ENCODE data around the gene PRH1. TPM values are rescaled to one million over a fixed set of nuclear protein-coding genes. Genes with fewer than 3 reads are reported as not detected.

Gene PRH1
- total RNA-seq = 10 to 100 TPM in 1 of 2 experiments, 1 to 10 TPM in 1; 8.1 to 12.0 TPM

GRCh38 chr12:10884086-10884725, at the start of gene PRH1:
Gene PRH1, minus strand, starts transcription at chr12:10884255. Its CDS starts 38 bp downstream, at chr12:10884217.
- intact Hi-C loops (cut with micrococcal nuclease) = no loop called here
- CTCF ChIA-PET = no interaction called here
- no peak within 1 kb of the TSS for H3K27ac Mint-ChIP-seq

DNA sequence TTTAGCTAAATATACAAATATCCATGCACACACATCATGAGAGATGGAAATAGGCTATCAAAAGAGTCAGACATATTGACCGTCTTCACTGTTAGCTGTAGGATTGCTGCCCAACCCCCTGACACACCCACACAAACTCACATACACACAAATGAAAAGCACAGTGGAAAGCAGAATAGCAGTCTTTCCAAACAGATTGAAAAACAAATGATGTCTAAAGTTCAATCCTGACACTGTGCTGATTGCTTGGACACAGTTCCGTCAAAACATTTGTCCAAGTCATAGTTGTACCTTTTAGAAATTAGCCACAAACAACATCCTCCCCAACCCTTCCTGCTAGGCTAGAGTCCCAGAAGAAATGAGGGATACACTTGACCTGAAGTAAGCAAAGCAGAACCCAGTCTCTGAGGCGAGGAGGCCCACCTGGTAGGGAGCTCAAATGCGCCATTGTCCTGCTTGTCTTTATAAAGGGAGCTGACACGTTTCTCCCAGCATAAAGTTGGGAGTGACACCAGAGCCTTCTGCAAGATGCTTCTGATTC, 44.8 kb upstream of the PRH1 start, which contains the start of gene PRH2:
TSS of gene PRH2 (plus strand) at position 491 of the 541 bp plus-strand sequence. CDS start at position 529, 38 bp downstream.
- no peak within 1 kb of the TSS for H3K27ac Mint-ChIP-seq
- ChIA-PET CTCF (interaction anchor here (0.7 kb wide), 1 partner anchor 40 kb away, joined by 3 read pairs; no protein-coding TSS in a partner anchor), POLR2A (no interaction called here)

More at GRCh38 chr12:10884086-10884725, at the start of gene PRH1:
- Mint-ChIP-seq H3K9me3 (no peaks in the 10 kb centered on the region), H3K4me3 (no peak within 1 kb of the TSS), H3K4me1 (ENCODE audit: low read depth) (no peaks in the 10 kb centered on the region), H3K36me3 (ENCODE audit: low read depth) (peaks cover 2% of the 10 kb centered on the region), H3K27me3 (no peaks in the 10 kb centered on the region)
- no peak for ATAC-seq
- POLR2A ChIA-PET = no interaction called here
- TF ChIP-seq, protein P1, sequence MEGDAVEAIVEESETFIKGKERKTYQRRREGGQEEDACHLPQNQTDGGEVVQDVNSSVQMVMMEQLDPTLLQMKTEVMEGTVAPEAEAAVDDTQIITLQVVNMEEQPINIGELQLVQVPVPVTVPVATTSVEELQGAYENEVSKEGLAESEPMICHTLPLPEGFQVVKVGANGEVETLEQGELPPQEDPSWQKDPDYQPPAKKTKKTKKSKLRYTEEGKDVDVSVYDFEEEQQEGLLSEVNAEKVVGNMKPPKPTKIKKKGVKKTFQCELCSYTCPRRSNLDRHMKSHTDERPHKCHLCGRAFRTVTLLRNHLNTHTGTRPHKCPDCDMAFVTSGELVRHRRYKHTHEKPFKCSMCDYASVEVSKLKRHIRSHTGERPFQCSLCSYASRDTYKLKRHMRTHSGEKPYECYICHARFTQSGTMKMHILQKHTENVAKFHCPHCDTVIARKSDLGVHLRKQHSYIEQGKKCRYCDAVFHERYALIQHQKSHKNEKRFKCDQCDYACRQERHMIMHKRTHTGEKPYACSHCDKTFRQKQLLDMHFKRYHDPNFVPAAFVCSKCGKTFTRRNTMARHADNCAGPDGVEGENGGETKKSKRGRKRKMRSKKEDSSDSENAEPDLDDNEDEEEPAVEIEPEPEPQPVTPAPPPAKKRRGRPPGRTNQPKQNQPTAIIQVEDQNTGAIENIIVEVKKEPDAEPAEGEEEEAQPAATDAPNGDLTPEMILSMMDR (IDR thresholded peaks at IDR 0.05) = no peak
- DNase-seq = no peak

DNA sequence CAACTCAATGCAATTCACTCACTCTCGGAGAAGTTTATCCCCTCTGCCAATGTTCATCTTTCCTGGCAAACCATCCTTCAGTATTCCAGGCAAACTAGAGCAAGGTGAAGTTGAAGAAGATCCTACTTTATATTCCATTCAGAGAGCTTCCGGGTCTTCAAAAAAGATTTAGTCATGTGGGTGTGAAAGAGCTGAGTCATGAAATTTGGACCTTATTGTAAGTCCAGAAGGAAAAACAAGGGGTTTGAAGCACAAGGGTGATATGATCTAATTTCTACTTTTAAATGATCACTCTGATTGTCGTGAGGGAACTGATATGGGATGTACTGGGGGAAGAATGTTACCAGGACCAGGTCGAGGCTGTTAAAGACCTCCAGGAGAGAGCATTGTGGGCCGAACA, 42.2 kb upstream of the PRH1 start:
- POLR2A ChIA-PET = no interaction called here
- ATAC-seq = no peak
- TF ChIP-seq, protein P1 (IDR thresholded peaks at IDR 0.05) = no peak
- Mint-ChIP-seq H3K27ac (no peak overlapping the region), H3K9me3 (no peaks in the 10 kb centered on the region), H3K4me1 (ENCODE audit: low read depth) (no peaks in the 10 kb centered on the region), H3K36me3 (ENCODE audit: low read depth) (no peaks in the 10 kb centered on the region), H3K4me3 (no peak overlapping the region), H3K27me3 (no peaks in the 10 kb centered on the region)
- CTCF ChIA-PET = no interaction called here
- intact Hi-C loops (cut with micrococcal nuclease) = no loop called here
- DNase-seq = no peak

More for the DNA sequence above, 44.8 kb upstream of the PRH1 start, which contains the start of gene PRH2:
- no peaks in the 10 kb centered on the region for H3K27me3 Mint-ChIP-seq
- DNase-seq (no peak), ATAC-seq (no peak)
- H3K4me3 Mint-ChIP-seq = no peak within 1 kb of the TSS
- TF ChIP-seq, protein P1 (IDR thresholded peaks at IDR 0.05) = no peak
- no peaks in the 10 kb centered on the region for H3K4me1 Mint-ChIP-seq (ENCODE audit: low read depth)
- no peaks in the 10 kb centered on the region for H3K9me3 Mint-ChIP-seq
- H3K36me3 Mint-ChIP-seq (ENCODE audit: low read depth) = no peaks in the 10 kb centered on the region
- intact Hi-C loops (cut with micrococcal nuclease) = no loop called here

- no peak overlapping the region for H3K27ac Mint-ChIP-seq
- TF ChIP-seq, protein P1 (IDR thresholded peaks at IDR 0.05) = no peak
- no peaks in the 10 kb centered on the region for H3K27me3 Mint-ChIP-seq
- DNase-seq (no peak), ATAC-seq (no peak)
- ChIA-PET CTCF (no interaction called here), POLR2A (no interaction called here)
- H3K9me3 Mint-ChIP-seq = no peaks in the 10 kb centered on the region
- H3K4me1 Mint-ChIP-seq (ENCODE audit: low read depth) = no peaks in the 10 kb centered on the region
- H3K4me3 Mint-ChIP-seq = no peak overlapping the region
- H3K36me3 Mint-ChIP-seq (ENCODE audit: low read depth) = no peaks in the 10 kb centered on the region
- intact Hi-C loops (cut with micrococcal nuclease) = no loop called here
These were observed 35.8 kb upstream of the PRH1 start for GRCh38 chr12:10919809-10920208.

DNA sequence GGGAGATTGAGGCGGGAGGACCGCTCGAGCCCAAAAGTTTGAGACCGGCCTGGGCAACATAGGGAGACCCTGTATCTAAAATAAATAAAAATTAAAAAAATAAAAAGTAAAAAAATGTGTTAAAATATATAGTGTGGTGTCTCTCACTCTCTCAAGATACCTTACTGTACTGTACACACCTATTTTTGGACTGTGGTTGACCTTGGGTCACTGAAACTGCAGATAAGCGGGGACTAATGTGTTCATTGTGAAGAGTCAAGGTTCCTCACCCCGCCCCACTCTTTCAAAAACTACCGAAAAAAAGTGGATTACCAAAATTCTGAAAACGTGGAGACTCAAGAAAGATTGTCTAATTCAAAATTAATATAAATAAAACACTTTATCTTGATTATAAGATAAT, 26.3 kb upstream of the PRH1 start:
- POLR2A ChIA-PET = no interaction called here
- H3K27ac Mint-ChIP-seq = no peak overlapping the region
- H3K36me3 Mint-ChIP-seq (ENCODE audit: low read depth) = peaks cover 6% of the 10 kb centered on the region
- intact Hi-C loops (cut with micrococcal nuclease) = no loop called here
- TF ChIP-seq, protein P1 (IDR thresholded peaks at IDR 0.05) = no peak
- no peak for ATAC-seq
- DNase-seq = no peak
- H3K9me3 Mint-ChIP-seq = peaks cover 13% of the 10 kb centered on the region
- H3K4me1 Mint-ChIP-seq (ENCODE audit: low read depth) = peaks cover 2% of the 10 kb centered on the region
- no peak overlapping the region for H3K4me3 Mint-ChIP-seq
- no peaks in the 10 kb centered on the region for H3K27me3 Mint-ChIP-seq
- CTCF ChIA-PET = no interaction called here
